GF-D8 (cell line): ENCODE results near the gene DPP10.
"Not testable (repeated sequence)": the region's sequence is repeated elsewhere in the genome, so short reads cannot be mapped to it uniquely, and the experiment has no call there.

ENCODE experiments used
- DNase-seq: peaks from one replicate; lab custom pipeline; 2025; lab: John Stamatoyannopoulos, UW

DPP10 gene

GRCh38 chr2:114442510-114442909, at the start of gene DPP10:
DPP10 (plus strand) TSS chr2:114442641.
- DNase-seq: no peak

- no peak for DNase-seq
Measured at GRCh38 chr2:114400890-114401289, 41.6 kb upstream of the DPP10 start.

GRCh38 chr2:114405247-114406116, 37.0 kb upstream of the DPP10 start:
- DNase-seq: no peak

GRCh38 chr2:114406347-114406746, 36.1 kb upstream of the DPP10 start:
- no peak for DNase-seq

GRCh38 chr2:114407353-114407752, 35.1 kb upstream of the DPP10 start:
- DNase-seq: not testable (repeated sequence)

GRCh38 chr2:114421781-114422180, 20.7 kb upstream of the DPP10 start:
- DNase-seq: no peak

GRCh38 chr2:114424699-114425098, 17.7 kb upstream of the DPP10 start:
- DNase-seq: no peak

GRCh38 chr2:114426756-114427155, 15.7 kb upstream of the DPP10 start:
- DNase-seq: no peak

GRCh38 chr2:114436329-114436728, 6.1 kb upstream of the DPP10 start:
- DNase-seq: no peak

GRCh38 chr2:114446571-114446970, 4.1 kb downstream of the DPP10 start:
- DNase-seq: no peak

- DNase-seq: no peak
Measured at GRCh38 chr2:114450639-114451038, 8.2 kb downstream of the DPP10 start.

- no peak for DNase-seq
Measured at GRCh38 chr2:114456566-114456965, 14.1 kb downstream of the DPP10 start.

- no peak for DNase-seq
Measured at GRCh38 chr2:114457956-114458355, 15.5 kb downstream of the DPP10 start.

- no peak for DNase-seq
Measured at GRCh38 chr2:114461116-114461515, 18.7 kb downstream of the DPP10 start.

GRCh38 chr2:114464961-114465706, 22.7 kb downstream of the DPP10 start:
- DNase-seq: no peak

- no peak for DNase-seq
Measured at GRCh38 chr2:114468343-114468742, 25.9 kb downstream of the DPP10 start.

GRCh38 chr2:114472246-114472645, 29.8 kb downstream of the DPP10 start:
- no peak for DNase-seq

- no peak for DNase-seq
Measured at GRCh38 chr2:114472726-114473125, 30.3 kb downstream of the DPP10 start.

- DNase-seq: no peak
Measured at GRCh38 chr2:114488841-114489530, 46.5 kb downstream of the DPP10 start.

- no peak for DNase-seq
Measured at GRCh38 chr2:114495046-114495445, 52.6 kb downstream of the DPP10 start.

GRCh38 chr2:114496959-114497358, 54.5 kb downstream of the DPP10 start:
- DNase-seq: no peak

GRCh38 chr2:114499101-114499500, 56.7 kb downstream of the DPP10 start:
- DNase-seq: no peak

GRCh38 chr2:114507744-114508143, 65.3 kb downstream of the DPP10 start:
- DNase-seq: no peak
